Natural killer cell (primary cell): ENCODE data around the gene TGFBR2. TPM values are rescaled to one million over a fixed set of nuclear protein-coding genes. Genes with fewer than 3 reads are reported as not detected.
A peak's percentile ranks its signal among the peaks of the same experiment; 100 is the strongest.

ENCODE experiments used
- ATAC-seq, 3 donors: fragments of 150-1000 bp in 2 of 3; fragments of 200-7000 bp in 1 of 3; cut with Tn5 transposase; 1 replicate in 1 of 3; 2 replicates in 2 of 3; pipeline ENCODE4 v1.10.0; 2021; ENCODE audit warnings: mild to moderate bottlenecking in 2 of 3, moderate library complexity in 2 of 3
- DNase-seq, 2 donors: peaks; one replicate each; pipeline versions ENCODE4 v3.0.0 to v3.0.0-alpha.2; 2013 to 2021; ENCODE audit warnings: mixed read lengths in 1 of 2
- H3K27ac ChIP-seq: one replicate; pipeline ENCODE4 v1.5.1; 2013; ENCODE audit warnings: mild to moderate bottlenecking, low read length
- H3K27me3 ChIP-seq: one replicate; pipeline ENCODE4 v1.6.1; 2013; ENCODE audit warnings: low read length; ENCODE audit not compliant: control insufficient read depth, insufficient read depth
- H3K36me3 ChIP-seq: one replicate; pipeline ENCODE4 v1.6.1; 2013; ENCODE audit warnings: low read length; ENCODE audit not compliant: control insufficient read depth, insufficient read depth
- H3K4me1 ChIP-seq: one replicate; pipeline ENCODE4 v1.6.1; 2013; ENCODE audit warnings: low read length; ENCODE audit not compliant: control insufficient read depth, insufficient read depth
- H3K4me3 ChIP-seq: one replicate; pipeline ENCODE4 v1.5.1; 2013; ENCODE audit warnings: low read length
- H3K9me3 ChIP-seq: one replicate; pipeline ENCODE4 v1.6.1; 2013; ENCODE audit warnings: low read length; ENCODE audit not compliant: control insufficient read depth, insufficient read depth
- H3K27ac Mint-ChIP-seq, 2 donors: one replicate each; pipeline ENCODE4 v1.8.0; 2022; ENCODE audit warnings: mild to moderate bottlenecking in 2 of 2, mixed read lengths in 2 of 2, moderate library complexity in 1 of 2
- H3K27me3 Mint-ChIP-seq, 2 donors: one replicate each; pipeline ENCODE4 v1.8.0; 2022; ENCODE audit warnings: low read depth in 2 of 2, mixed read lengths in 2 of 2
- H3K36me3 Mint-ChIP-seq: one replicate; pipeline ENCODE4 v1.8.0; 2022; ENCODE audit warnings: mixed read lengths
- H3K4me1 Mint-ChIP-seq, 2 donors: one replicate each; pipeline ENCODE4 v1.8.0; 2022; ENCODE audit warnings: mixed read lengths in 2 of 2
- H3K4me3 Mint-ChIP-seq: one replicate; pipeline ENCODE4 v1.8.0; 2022; ENCODE audit warnings: mild to moderate bottlenecking, moderate library complexity, mixed read lengths
- H3K9me3 Mint-ChIP-seq, 2 donors: one replicate each; pipeline ENCODE4 v1.8.0; 2022; ENCODE audit warnings: mixed read lengths in 2 of 2
- WGBS: methylation state at CpG from one replicate; pipeline ENCODE4 v1.1.7; 2013; ENCODE audit warnings: missing lambda C conversion rate; ENCODE audit not compliant: insufficient coverage; 5-methylcytosine and 5-hydroxymethylcytosine counted together
- intact Hi-C: fragments of 100-400 bp; cut with micrococcal nuclease; formaldehyde crosslinking; loops from one replicate; pipeline ENCODE4 v1.14.2; 2022
- total RNA-seq, 4 donors: library from RNA; stranded (reverse); fragments of 120-200 nt in 1 of 4; gene quantifications; one replicate each; pipeline versions ENCODE4 v1.2.3 to v1.2.4, GENCODE V29; 2013 to 2022
- TF ChIP-seq, protein P1 (sequence below): fragments of 200-600 bp; IDR thresholded peaks from one replicate; pipeline ENCODE4 v1.8.0; 2022; ENCODE audit warnings: antibody characterized with exemption

TGFBR2 gene
- total RNA-seq, 3 donors from 2014 or later (not counting 1 experiment from before 2014, with no cell fraction given) = 70.4 to 113 (median 99.3) TPM

DNA sequence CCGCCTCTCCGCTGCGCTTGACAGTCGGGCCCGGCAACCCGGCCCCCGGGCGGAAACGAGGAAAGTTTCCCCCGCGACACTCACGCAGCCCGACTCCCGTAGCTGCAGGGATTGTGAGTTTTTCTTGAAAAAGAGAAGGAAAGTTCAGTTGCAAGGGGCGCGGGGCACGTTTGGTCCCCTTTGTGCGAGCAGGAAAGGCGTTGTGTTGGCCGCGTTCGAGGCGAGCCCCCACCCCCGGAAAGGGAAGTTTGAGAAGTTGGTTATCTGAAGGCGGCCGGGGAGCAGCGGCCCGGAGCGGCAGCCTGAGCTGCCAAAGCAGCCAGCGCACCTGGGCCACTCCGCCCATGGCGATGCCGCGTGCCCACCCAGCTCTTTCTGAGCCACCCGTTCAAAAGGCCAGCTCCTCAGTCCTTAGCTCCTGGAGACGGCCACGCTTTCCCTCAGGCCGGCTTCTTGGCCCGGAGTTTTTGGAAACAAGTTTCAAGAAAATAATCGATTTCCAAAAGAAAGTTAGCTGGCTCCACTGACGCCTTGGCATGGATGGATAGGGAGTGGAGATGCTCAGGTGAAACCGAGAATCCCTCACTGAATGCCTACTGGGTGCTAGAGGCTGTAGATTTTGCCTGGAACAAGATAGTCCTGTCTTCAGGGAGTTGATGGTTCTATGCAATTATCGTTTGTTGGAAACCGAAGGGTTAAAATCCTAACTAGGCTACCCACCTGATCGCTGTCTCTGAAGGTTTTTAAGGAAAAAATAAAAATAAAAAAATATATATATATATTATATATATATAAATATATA lies 832 bp downstream of the TGFBR2 start:
- TF ChIP-seq, protein P1, sequence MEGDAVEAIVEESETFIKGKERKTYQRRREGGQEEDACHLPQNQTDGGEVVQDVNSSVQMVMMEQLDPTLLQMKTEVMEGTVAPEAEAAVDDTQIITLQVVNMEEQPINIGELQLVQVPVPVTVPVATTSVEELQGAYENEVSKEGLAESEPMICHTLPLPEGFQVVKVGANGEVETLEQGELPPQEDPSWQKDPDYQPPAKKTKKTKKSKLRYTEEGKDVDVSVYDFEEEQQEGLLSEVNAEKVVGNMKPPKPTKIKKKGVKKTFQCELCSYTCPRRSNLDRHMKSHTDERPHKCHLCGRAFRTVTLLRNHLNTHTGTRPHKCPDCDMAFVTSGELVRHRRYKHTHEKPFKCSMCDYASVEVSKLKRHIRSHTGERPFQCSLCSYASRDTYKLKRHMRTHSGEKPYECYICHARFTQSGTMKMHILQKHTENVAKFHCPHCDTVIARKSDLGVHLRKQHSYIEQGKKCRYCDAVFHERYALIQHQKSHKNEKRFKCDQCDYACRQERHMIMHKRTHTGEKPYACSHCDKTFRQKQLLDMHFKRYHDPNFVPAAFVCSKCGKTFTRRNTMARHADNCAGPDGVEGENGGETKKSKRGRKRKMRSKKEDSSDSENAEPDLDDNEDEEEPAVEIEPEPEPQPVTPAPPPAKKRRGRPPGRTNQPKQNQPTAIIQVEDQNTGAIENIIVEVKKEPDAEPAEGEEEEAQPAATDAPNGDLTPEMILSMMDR = no peak
- Mint-ChIP-seq H3K9me3 (no peaks in the 10 kb centered on the region), H3K27ac (peak overlapping the region; percentile 91 to 92), H3K4me3 (peak overlapping the region; percentile 97), H3K4me1 (peaks cover 67 to 68% of the 10 kb centered on the region in 2 donors), H3K27me3 (no peaks in the 10 kb centered on the region), H3K36me3 (no peaks in the 10 kb centered on the region)
- intact Hi-C loops = no loop called here
- Histone ChIP-seq H3K27ac (peak overlapping the region; percentile 96), H3K27me3 (no peaks in the 10 kb centered on the region), H3K36me3 (no peaks in the 10 kb centered on the region), H3K4me3 (peak overlapping the region; percentile 63), H3K4me1 (peaks cover 39% of the 10 kb centered on the region), H3K9me3 (no peaks in the 10 kb centered on the region)
- peak; percentile 33 to 58 (median 44) for ATAC-seq
- peak; percentile 65 to 79 for DNase-seq
- WGBS = under 1% methylated on average over 43 of the region's 45 CpGs

DNA sequence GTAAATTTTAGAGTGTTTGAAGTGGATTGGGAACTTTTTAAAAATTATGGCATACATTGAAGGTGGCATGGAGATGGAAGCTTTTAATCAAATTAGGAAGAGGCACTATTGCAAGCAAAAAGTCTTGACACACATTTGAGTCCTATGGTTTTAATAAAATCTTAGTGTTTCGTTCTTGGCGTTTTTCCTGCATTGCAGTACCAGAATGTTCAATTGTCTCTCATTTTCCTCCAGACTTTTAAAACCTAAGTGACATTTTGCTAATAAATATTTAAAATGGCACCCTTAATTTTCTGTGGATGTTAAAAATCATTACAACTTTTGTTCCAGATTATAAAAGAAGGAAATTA lies 2.2 kb downstream of the TGFBR2 start:
- H3K27ac ChIP-seq = peak overlapping the region; percentile 81
- H3K4me1 ChIP-seq = peaks cover 46% of the 10 kb centered on the region
- no peaks in the 10 kb centered on the region for H3K36me3 ChIP-seq
- H3K36me3 Mint-ChIP-seq = no peaks in the 10 kb centered on the region
- peak overlapping the region; percentile 63 for H3K4me3 ChIP-seq
- H3K27ac Mint-ChIP-seq = peak overlapping the region; percentile 91 to 92
- no peaks in the 10 kb centered on the region for H3K27me3 ChIP-seq
- intact Hi-C loops = no loop called here
- DNase-seq = no peak
- no CpG with 5 or more reads among the region's 2 CpGs for WGBS
- H3K4me1 Mint-ChIP-seq = peaks cover 81% of the 10 kb centered on the region in 2 donors
- H3K4me3 Mint-ChIP-seq = peak overlapping the region; percentile 97
- no peaks in the 10 kb centered on the region for H3K9me3 Mint-ChIP-seq
- ATAC-seq = no peak
- no peaks in the 10 kb centered on the region for H3K9me3 ChIP-seq
- no peaks in the 10 kb centered on the region for H3K27me3 Mint-ChIP-seq
- TF ChIP-seq, protein P1 = no peak

DNA sequence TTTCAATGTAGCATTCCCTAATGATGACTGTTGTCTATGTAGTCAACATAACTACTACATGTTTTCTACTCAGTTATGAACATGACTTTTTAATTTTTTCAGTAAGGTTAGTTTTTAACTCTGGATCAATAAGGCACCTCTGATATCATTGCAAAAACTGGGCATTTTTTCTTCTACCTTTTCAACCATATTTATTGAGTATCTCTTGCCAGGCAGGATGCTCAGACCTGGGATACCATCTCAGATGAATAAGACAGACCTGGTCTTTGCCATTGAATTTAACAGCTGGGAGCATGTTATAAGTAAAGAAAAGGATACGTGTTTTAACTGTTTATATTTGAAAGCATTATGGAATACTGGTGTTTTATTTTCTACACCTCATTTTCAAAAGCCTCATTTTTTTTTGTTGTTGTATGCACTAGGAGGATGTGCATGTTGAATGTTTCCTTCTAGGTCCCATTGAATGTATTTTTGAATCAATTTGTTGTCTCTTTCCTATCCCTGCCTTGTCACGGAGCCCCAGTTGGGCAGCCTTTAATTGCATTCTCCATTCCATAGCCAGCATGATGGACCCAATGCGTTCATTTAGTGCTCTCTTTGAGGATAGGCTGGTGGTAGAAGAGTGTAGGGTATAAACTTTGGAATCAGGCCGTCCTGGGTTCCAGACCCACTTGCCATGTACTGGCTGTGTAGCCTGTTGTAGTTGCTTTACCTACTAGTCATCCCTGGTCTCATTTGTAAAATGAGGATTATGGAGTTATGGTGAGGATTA lies 3.7 kb downstream of the TGFBR2 start:
- H3K27me3 ChIP-seq = no peaks in the 10 kb centered on the region
- intact Hi-C loops = loop anchor here (2.0 kb wide), 1 partner anchor 35 kb away; no protein-coding TSS in a partner anchor
- no peaks in the 10 kb centered on the region for H3K36me3 Mint-ChIP-seq
- no peaks in the 10 kb centered on the region for H3K27me3 Mint-ChIP-seq
- no peak for ATAC-seq
- no peaks in the 10 kb centered on the region for H3K9me3 Mint-ChIP-seq
- H3K27ac ChIP-seq = peak overlapping the region; percentile 81
- TF ChIP-seq, protein P1 = no peak
- H3K4me3 Mint-ChIP-seq = peak overlapping the region; percentile 97
- H3K27ac Mint-ChIP-seq = peak overlapping the region; percentile 91 to 92
- no peaks in the 10 kb centered on the region for H3K36me3 ChIP-seq
- 74% methylated on average over 3 of the region's 4 CpGs for WGBS
- H3K4me1 ChIP-seq = peaks cover 47% of the 10 kb centered on the region
- no peaks in the 10 kb centered on the region for H3K9me3 ChIP-seq
- no peak overlapping the region for H3K4me3 ChIP-seq
- DNase-seq = peak in 1 of 2 donors; percentile 28
- H3K4me1 Mint-ChIP-seq = peaks cover 81 to 83% of the 10 kb centered on the region in 2 donors
